ENCODE results near the gene HNF1B.

Gene HNF1B

GRCh38 chr17:37671824-37672547 lies 72.9 kb downstream of the HNF1B start:
- DNase-seq (ENCODE audit: low spot score) = no peak

- DNase-seq (ENCODE audit: low spot score) = no peak
Measured at GRCh38 chr17:37671028-37671823, 73.6 kb downstream of the HNF1B start.

DNA sequence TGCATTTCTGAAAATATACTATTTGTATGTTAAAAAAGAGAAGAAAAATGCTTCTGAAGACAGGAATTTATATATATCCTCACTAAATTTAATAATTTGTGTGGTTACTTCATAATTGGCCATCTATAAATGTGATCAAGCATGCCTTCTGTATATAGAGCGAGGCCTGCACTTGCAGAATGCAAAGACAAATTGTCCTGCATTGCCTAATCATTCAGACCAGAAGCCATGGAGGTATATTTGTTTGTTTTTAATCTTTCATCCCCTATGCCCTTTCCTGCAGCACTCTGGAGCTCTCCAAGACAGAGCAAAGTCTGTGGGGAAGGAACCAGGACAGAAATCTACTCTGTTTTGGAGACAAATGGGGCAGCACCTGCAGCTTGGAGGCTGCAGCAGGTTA lies 77.8 kb downstream of the HNF1B start:
- DNase-seq (ENCODE audit: low spot score) = no peak

GRCh38 chr17:37664214-37664613 lies 80.6 kb downstream of the HNF1B start:
- DNase-seq (ENCODE audit: low spot score) = no peak

GRCh38 chr17:37662353-37662752 lies 82.5 kb downstream of the HNF1B start:
- DNase-seq (ENCODE audit: low spot score) = no peak

DNA sequence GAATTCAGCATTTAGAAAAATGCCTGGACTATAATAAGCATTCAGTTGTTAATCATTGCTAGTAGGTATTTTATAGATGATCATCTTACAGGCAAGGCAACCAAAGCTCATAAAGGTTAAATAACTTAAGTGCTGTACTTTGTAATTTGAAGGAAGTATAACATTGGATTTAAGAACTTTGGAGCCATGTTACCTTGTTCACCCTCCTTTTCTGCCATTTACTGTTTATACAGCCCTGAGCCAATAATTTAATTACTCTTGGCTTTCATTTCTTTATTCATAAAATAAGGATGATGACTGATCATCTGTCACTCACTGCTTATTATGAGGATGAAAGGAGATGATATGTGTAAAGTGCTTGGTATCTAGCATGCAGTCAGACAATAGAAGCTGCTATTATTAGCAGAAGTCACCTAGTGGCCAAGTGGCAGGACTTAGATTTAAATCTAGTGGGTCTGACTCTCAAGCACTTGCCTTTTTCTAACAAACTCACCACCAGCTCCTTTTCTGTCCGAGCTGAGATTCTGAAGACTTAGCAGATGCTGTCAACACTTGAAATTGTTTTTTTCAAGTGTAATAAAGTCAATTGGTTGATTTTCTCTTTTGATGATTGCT lies 83.4 kb downstream of the HNF1B start:
- peak; percentile 28 for DNase-seq (ENCODE audit: low spot score)

GRCh38 chr17:37659925-37660324 lies 84.9 kb downstream of the HNF1B start:
- DNase-seq (ENCODE audit: low spot score) = no peak

DNA sequence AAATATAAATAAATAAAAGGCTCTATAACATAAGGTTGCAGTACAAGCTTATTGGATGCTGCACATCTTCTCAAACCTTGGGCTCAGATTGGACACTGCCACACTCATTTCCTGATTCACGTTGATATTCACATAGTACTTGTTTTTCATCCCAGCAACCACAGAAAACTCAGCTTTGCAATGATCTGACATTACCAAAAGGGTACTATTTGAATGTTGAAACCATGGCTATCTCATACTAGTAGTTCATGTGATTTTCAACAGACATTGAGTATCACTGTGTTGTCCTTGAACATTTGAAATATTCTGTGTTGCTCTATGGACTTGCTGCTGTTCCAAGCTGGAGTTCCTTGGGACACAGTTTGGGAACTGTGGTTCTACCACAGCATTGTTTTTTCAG lies 87.7 kb downstream of the HNF1B start:
- DNase-seq (ENCODE audit: low spot score) = no peak

DNA sequence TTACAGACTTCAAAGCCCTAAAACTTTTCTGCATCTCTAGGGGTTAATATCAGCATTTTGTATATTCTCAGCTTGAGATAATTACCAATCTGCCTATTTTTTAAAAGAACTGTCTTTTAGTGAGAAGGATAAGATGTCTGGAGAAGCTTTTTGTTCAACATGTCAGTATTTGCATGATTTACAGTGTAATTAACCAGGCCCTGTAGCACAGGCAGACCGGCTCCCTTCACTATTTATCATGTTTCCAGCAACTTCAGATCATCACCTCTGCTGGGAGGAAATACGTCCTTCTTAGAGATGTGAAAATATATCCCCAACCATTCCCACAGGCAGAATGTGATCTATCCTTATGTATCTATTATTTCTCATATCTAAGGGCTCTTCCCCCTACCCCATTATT lies 93.0 kb downstream of the HNF1B start:
- DNase-seq (ENCODE audit: low spot score) = no peak

- DNase-seq (ENCODE audit: low spot score) = peak; percentile 15
Measured at GRCh38 chr17:37650419-37651003, 94.3 kb downstream of the HNF1B start.

- DNase-seq (ENCODE audit: low spot score) = no peak
Measured at GRCh38 chr17:37648555-37648954, 96.3 kb downstream of the HNF1B start.

DNA sequence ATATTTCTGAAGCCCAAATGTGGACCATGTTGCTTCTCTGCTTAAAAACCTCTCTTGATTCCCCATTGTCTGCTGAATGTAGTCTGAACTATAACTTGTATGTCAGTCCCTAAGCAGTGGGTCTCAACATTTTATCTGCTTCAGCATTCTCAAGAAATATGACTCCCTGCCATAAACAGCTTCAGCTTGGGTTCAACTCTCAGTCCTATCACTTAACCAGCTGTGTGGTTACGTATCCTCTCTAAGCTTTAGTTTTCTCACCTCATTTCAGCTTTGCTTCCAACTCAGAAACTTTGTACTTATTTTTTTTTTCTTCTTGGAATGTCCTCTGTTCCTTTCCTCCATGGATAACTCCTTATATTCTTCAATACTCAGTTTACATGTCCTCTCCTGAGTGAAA lies 97.0 kb downstream of the HNF1B start:
- DNase-seq (ENCODE audit: low spot score) = no peak

DNA sequence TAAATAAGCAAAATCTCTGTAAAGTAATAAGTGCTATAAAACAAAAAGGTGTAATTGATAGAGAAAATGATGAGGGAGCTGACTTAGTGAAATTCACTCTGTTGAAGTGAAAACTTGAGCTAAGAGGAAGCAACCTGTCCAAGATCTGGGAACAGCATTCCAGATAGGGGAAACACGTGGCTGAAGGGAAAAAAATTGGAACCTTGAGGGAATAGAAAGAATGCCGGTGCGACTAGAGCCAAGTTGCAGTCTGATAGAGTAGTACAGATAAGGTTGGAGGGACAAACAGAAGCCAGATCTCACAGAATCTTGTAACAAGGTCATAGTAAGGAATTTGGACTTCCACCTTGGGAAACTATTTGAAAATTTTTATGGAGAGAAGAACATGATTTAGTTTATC lies 101.0 kb downstream of the HNF1B start:
- no peak for DNase-seq (ENCODE audit: low spot score)

DNA sequence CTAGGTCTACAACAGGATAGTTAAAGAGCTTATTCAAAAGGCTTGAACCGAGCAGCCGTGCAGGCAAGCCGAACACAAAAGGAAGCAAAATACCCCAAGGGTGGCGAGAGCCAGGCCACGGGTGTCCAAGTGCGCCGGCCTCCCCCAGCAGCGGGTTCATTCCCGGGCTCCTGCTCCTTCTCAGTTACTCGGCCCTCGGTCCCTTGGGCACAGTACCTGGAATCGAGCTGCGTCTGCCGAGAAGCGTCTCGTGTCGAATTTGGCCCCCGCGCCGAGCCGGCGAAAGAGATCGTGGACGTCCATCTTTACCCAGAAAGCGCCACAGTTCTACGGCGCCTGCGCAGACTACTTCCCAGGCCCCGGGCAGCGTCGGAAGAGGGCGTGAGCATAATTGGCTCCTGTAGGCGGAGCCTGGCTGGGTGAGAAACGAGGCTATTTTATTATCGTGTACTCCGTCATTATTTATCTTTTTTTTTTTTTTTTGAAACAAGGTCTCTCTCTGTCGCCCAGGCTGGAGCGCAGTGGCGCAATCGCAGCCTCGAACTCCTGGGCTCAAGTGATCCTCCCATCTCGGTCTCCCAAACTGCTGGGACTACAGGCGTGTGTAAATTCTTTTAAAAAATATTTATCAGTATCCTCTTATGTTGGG lies 101.6 kb downstream of the HNF1B start, which contains the start of gene DDX52:
DDX52 (minus strand) TSS at position 329 of the 649 bp plus-strand sequence; CDS start at position 303, 26 bp downstream.
- peak; percentile 97 for DNase-seq (ENCODE audit: low spot score)

DNA sequence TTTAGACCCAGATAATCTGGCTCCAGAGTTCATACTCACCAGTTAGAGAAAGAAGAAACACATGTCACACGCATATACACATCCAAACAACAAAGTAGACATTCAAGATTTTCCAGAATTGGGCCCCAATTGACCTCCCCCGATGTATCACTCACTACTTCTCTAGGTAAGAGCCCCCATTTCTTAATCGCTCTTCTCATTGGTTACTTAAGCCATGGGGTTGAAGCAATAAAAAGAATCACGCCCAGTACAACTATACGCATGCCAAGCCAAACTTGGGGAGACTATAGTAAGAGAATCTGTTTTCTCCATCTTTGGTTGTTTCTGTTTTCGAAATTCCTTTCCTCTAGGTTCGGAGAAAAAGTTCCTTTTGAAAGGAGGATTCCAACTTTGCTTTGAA lies 102.2 kb downstream of the HNF1B start:
- DNase-seq (ENCODE audit: low spot score) = peak; percentile 54

DNA sequence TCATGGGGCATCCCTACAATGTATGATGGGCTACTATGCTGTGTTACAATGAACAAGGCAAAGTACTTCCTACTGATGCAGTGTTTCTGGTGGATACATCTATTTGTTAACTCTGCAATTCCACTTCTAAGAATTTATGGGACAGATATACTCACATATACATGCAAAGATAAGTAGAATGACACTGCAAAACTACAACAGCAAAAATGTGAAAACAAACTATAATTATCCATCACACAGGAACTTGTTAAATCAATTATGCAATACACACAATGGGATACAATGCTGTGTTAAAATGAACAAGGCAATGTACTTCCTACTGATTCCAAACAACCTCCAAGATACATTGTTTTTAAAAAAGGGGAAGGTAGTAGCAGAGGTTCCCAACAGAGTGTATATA lies 104.8 kb downstream of the HNF1B start:
- DNase-seq (ENCODE audit: low spot score) = no peak

- no peak for DNase-seq (ENCODE audit: low spot score)
Measured at GRCh38 chr17:37637956-37638355, 106.9 kb downstream of the HNF1B start.
